HepG2 (cell line): Measurements from ENCODE around the gene FGF14. TPM values are rescaled to one million over a fixed set of nuclear protein-coding genes. Genes with fewer than 3 reads are reported as not detected.

Experiments used
- ATAC-seq: fragments of 200-7000 bp; cut with Tn5 transposase; 3 replicates; pipeline ENCODE4 v1.9.1; 2020; ENCODE audit warnings: mild to moderate bottlenecking, moderate library complexity
- BruUV-seq: library from RNA; stranded (reverse); fragments of 400-500 nt; replicated peaks from 2 replicates; lab custom pipeline; 2021; lab: Mats Ljungman, UMichigan
- CTCF ChIA-PET: fragments of 300-600 bp; formaldehyde crosslinking; extraction: SDS; loops from one replicate; lab custom pipeline; 2021; ENCODE audit warnings: low total read pairs, inconsistent platforms, low intra/inter-chr PET ratio; lab: Yijun Ruan, JAX
- POLR2A ChIA-PET: fragments of 350-600 bp; sonication (Branson Sonifier 250); formaldehyde crosslinking; loops from one replicate; lab custom pipeline; 2020; ENCODE audit warnings: antibody characterized with exemption, inconsistent platforms; lab: Yijun Ruan, JAX
- DNase-seq: peaks from one replicate; pipeline ENCODE4 v3.0.0-alpha.2; 2015; ENCODE audit warnings: low spot score
- FAIRE-seq: peaks from 3 replicates; lab custom pipeline; 2011; peaks lifted over from hg19 to GRCh38; lab: Jason Lieb, UNC
- H2AFZ ChIP-seq: one replicate; pipeline ENCODE4 v1.6.1; 2011; ENCODE audit warnings: low read length, inconsistent platforms
- H3K27ac ChIP-seq: fragments of 300-600 bp; 3 replicates; pipeline ENCODE4 v1.8.0; 2011; ENCODE audit warnings: mixed run types, mild to moderate bottlenecking, mixed read lengths, low read length, inconsistent platforms; ENCODE audit not compliant: insufficient read depth; ENCODE audit errors: extremely low read length
- H3K27me3 ChIP-seq, 2 experiments: fragments of 200-600 bp in 1 of 2; 2 replicates in 1 of 2; 3 replicates in 1 of 2; pipeline versions ENCODE4 v1.6.0 to v1.8.0; 2011; ENCODE audit warnings: low read length in 2 of 2, mild to moderate bottlenecking in 2 of 2, moderate library complexity in 2 of 2, inconsistent platforms in 1 of 2; ENCODE audit not compliant: insufficient read depth in 2 of 2, control insufficient read depth in 1 of 2
- H3K36me3 ChIP-seq, 2 experiments: fragments of 200-600 bp in 1 of 2; replicated peaks in 1 of 2; 2 replicates in 1 of 2; 3 replicates in 1 of 2; pipeline versions ENCODE4 v1.5.1 to v1.8.0; 2011; ENCODE audit warnings: low read length in 2 of 2, inconsistent platforms in 1 of 2; ENCODE audit not compliant: insufficient read depth in 2 of 2, control insufficient read depth in 1 of 2
- H3K4me1 ChIP-seq: 2 replicates; pipeline ENCODE4 v1.5.1; 2012; ENCODE audit warnings: low read length, inconsistent platforms; ENCODE audit not compliant: insufficient read depth
- H3K4me2 ChIP-seq: 2 replicates; pipeline ENCODE4 v1.6.0; 2011; ENCODE audit warnings: low read depth, low read length, inconsistent platforms
- H3K4me3 ChIP-seq, 3 experiments: fragments of 200-600 bp in 1 of 3; sonication (generic), shearing (Covaris generic) in 1 of 3; replicated peaks in 1 of 3; 2 replicates each; pipeline ENCODE4 v1.5.1; 2011 to 2016; ENCODE audit warnings: low read length in 3 of 3, inconsistent platforms in 2 of 3, low read depth in 2 of 3, mild to moderate bottlenecking in 2 of 3, control low read depth in 1 of 3, mixed read lengths in 1 of 3; ENCODE audit not compliant: insufficient read depth in 1 of 3
- H3K79me2 ChIP-seq: one replicate; pipeline ENCODE4 v1.6.1; 2011; ENCODE audit warnings: low read length, inconsistent platforms; ENCODE audit not compliant: insufficient read depth
- H3K9ac ChIP-seq: 2 replicates; pipeline ENCODE4 v1.6.0; 2011; ENCODE audit warnings: mild to moderate bottlenecking, low read depth, low read length, inconsistent platforms; ENCODE audit not compliant: insufficient read depth
- H3K9me3 ChIP-seq: 2 replicates; pipeline ENCODE4 v1.5.1; 2012; ENCODE audit warnings: mild to moderate bottlenecking, low read length
- H4K20me1 ChIP-seq: 2 replicates; pipeline ENCODE4 v1.6.0; 2011; ENCODE audit warnings: inconsistent platforms, mild to moderate bottlenecking, low read length, moderate library complexity; ENCODE audit not compliant: insufficient read depth
- IRF2 ChIP-seq: IDR thresholded peaks from 2 replicates; pipeline ENCODE4 v1.6.1; 2018; ENCODE audit warnings: missing genetic modification reagents, missing compliant biosample characterization
- KDM2A ChIP-seq: sonication (generic); formaldehyde crosslinking; IDR thresholded peaks from 2 replicates; pipeline ENCODE4 v1.4.0; 2020; ENCODE audit warnings: low read depth, missing genetic modification reagents, borderline replicate concordance
- MBD4 ChIP-seq: IDR thresholded peaks from 2 replicates; pipeline ENCODE4 v1.6.1; 2012; ENCODE audit warnings: low read length, inconsistent platforms, borderline replicate concordance
- NFIB ChIP-seq: sonication (generic); formaldehyde crosslinking; IDR thresholded peaks from 2 replicates; pipeline ENCODE4 v1.9.0; 2021; ENCODE audit warnings: missing genetic modification reagents, mild to moderate bottlenecking, borderline replicate concordance
- SP4 ChIP-seq: sonication (generic); formaldehyde crosslinking; IDR thresholded peaks from 2 replicates; pipeline ENCODE4 v1.8.1; 2023; ENCODE audit warnings: mild to moderate bottlenecking, missing genetic modification reagents
- SRSF9 ChIP-seq: fragments of 200-400 bp; formaldehyde crosslinking; IDR thresholded peaks from 2 replicates; pipeline ENCODE4 v1.6.1; 2018; ENCODE audit warnings: borderline replicate concordance, mild to moderate bottlenecking, low read depth, low read length; ENCODE audit not compliant: insufficient read depth, poor library complexity, severe bottlenecking
- ZMYM3 ChIP-seq: sonication (generic); formaldehyde crosslinking; IDR thresholded peaks from 2 replicates; pipeline ENCODE4 v1.5.1; 2020; ENCODE audit warnings: mild to moderate bottlenecking, missing genetic modification reagents
- ZNF10 ChIP-seq: sonication (generic); formaldehyde crosslinking; IDR thresholded peaks from 2 replicates; pipeline ENCODE4 v1.4.0; 2020; ENCODE audit warnings: mild to moderate bottlenecking, low read depth, missing genetic modification reagents, borderline replicate concordance
- ZNF383 ChIP-seq: sonication (generic); formaldehyde crosslinking; IDR thresholded peaks from 2 replicates; pipeline ENCODE4 v1.4.0; 2020; ENCODE audit warnings: missing genetic modification reagents, mild to moderate bottlenecking, borderline replicate concordance
- ZNF580 ChIP-seq: IDR thresholded peaks from 2 replicates; pipeline ENCODE4 v1.6.1; 2016; ENCODE audit warnings: low read depth, borderline replicate concordance
- ZNF614 ChIP-seq: IDR thresholded peaks from 2 replicates; pipeline ENCODE4 v1.6.1; 2018; ENCODE audit warnings: missing biosample characterization, missing genetic modification reagents, inconsistent platforms, borderline replicate concordance
- ZNF766 ChIP-seq: sonication (generic); formaldehyde crosslinking; IDR thresholded peaks from 2 replicates; pipeline ENCODE4 v1.5.0; 2020; ENCODE audit warnings: missing genetic modification reagents, borderline replicate concordance
- WGBS: methylation state at CpG from one replicate; pipeline ENCODE4 v1.1.6; 2017; ENCODE audit warnings: low lambda C conversion rate; 5-methylcytosine and 5-hydroxymethylcytosine counted together
- in situ Hi-C: cut with HindIII; loops from 2 replicates; pipeline ENCODE4 v1.10.0; 2017; ENCODE audit warnings: low pct_unique_long_range_greater_than_20kb; ENCODE audit not compliant: extremely low pct_ligation_motif_present
- intact Hi-C: fragments of 100-400 bp; cut with micrococcal nuclease; formaldehyde crosslinking; loops from one replicate; pipeline ENCODE4 v1.10.0; 2022; ENCODE audit not compliant: unreplicated experiment
- polyA plus RNA-seq, 8 experiments: library from polyadenylated mRNA; depleted of rRNA in 3 of 8; stranded (reverse) in 7 of 8; unstranded in 1 of 8; fragments of >200 nt; fragmentation: Illumina TruSeq in 4 of 8; extraction: Trizol in 4 of 8; gene quantifications; 2 replicates each; pipeline versions ENCODE4 v1.2.1 to v1.2.3, GENCODE V29; 2011 to 2016; ENCODE audit warnings: low read depth in 4 of 8, missing spikeins in 1 of 8, mixed read lengths in 1 of 8; ENCODE audit not compliant: insufficient read depth in 1 of 8
- total RNA-seq, 5 experiments: library from RNA; depleted of rRNA; stranded (reverse); fragments of >200 nt; fragmentation: Illumina TruSeq; extraction: Trizol; gene quantifications; 2 replicates each; pipeline ENCODE4 v1.2.3, GENCODE V29; 2016; ENCODE audit warnings: low read depth in 1 of 5
- TF ChIP-seq, protein P1 (sequence below): sonication (generic); formaldehyde crosslinking; IDR thresholded peaks from 2 replicates; pipeline ENCODE4 v1.4.0; 2020; ENCODE audit warnings: missing genetic modification reagents, borderline replicate concordance

The FGF14 gene
- total and polyA plus RNA-seq, 2 of the 13 experiments (the other 11 are each of a cell fraction or from before 2014, with no cell fraction given): not detected

- POLR2A ChIA-PET: no interaction called here
- FAIRE-seq: no peak
These were observed 368.5 kb downstream of the FGF14 start for GRCh38 chr13:102033386-102033785.

More at GRCh38 chr13:102033386-102033785, 368.5 kb downstream of the FGF14 start:
- CTCF ChIA-PET: no interaction called here
- BruUV-seq: no TSS peak
- ATAC-seq (no peak), DNase-seq (no peak)
- H3K4me1 ChIP-seq: no peaks in the 10 kb centered on the region
- in situ Hi-C loops: no loop called here
- no peak overlapping the region for H2AFZ ChIP-seq
- H3K4me3 ChIP-seq: no peak overlapping the region
- WGBS: 35% methylated on average over 7 of the region's 7 CpGs
- H4K20me1 ChIP-seq: no peaks in the 10 kb centered on the region
- intact Hi-C loops: no loop called here
- H3K27me3 ChIP-seq: no peaks in the 10 kb centered on the region
- no peaks in the 10 kb centered on the region for H3K36me3 ChIP-seq
- TF ChIP-seq ZNF383 (CRISPR knock-in tag): no peak
- TF ChIP-seq IRF2 (CRISPR knock-in tag): no peak
- TF ChIP-seq KDM2A: no peak
- TF ChIP-seq ZNF614 (CRISPR knock-in tag): no peak
- no peak for TF ChIP-seq ZMYM3 (CRISPR knock-in tag)
- TF ChIP-seq SP4: no peak
- TF ChIP-seq ZNF766 (CRISPR knock-in tag): no peak
- no peak for TF ChIP-seq ZNF580 (CRISPR knock-in tag)
- TF ChIP-seq ZNF10 (CRISPR knock-in tag): no peak
- TF ChIP-seq SRSF9: no peak
- TF ChIP-seq NFIB (CRISPR knock-in tag): no peak
- TF ChIP-seq, protein P1, sequence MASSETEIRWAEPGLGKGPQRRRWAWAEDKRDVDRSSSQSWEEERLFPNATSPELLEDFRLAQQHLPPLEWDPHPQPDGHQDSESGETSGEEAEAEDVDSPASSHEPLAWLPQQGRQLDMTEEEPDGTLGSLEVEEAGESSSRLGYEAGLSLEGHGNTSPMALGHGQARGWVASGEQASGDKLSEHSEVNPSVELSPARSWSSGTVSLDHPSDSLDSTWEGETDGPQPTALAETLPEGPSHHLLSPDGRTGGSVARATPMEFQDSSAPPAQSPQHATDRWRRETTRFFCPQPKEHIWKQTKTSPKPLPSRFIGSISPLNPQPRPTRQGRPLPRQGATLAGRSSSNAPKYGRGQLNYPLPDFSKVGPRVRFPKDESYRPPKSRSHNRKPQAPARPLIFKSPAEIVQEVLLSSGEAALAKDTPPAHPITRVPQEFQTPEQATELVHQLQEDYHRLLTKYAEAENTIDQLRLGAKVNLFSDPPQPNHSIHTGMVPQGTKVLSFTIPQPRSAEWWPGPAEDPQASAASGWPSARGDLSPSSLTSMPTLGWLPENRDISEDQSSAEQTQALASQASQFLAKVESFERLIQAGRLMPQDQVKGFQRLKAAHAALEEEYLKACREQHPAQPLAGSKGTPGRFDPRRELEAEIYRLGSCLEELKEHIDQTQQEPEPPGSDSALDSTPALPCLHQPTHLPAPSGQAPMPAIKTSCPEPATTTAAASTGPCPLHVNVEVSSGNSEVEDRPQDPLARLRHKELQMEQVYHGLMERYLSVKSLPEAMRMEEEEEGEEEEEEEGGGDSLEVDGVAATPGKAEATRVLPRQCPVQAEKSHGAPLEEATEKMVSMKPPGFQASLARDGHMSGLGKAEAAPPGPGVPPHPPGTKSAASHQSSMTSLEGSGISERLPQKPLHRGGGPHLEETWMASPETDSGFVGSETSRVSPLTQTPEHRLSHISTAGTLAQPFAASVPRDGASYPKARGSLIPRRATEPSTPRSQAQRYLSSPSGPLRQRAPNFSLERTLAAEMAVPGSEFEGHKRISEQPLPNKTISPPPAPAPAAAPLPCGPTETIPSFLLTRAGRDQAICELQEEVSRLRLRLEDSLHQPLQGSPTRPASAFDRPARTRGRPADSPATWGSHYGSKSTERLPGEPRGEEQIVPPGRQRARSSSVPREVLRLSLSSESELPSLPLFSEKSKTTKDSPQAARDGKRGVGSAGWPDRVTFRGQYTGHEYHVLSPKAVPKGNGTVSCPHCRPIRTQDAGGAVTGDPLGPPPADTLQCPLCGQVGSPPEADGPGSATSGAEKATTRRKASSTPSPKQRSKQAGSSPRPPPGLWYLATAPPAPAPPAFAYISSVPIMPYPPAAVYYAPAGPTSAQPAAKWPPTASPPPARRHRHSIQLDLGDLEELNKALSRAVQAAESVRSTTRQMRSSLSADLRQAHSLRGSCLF (CRISPR knock-in tag): no peak
- TF ChIP-seq MBD4: no peak
- TF ChIP-seq, all 625 proteins: peak for 0
- no peaks in the 10 kb centered on the region for H3K79me2 ChIP-seq
- no peaks in the 10 kb centered on the region for H3K9me3 ChIP-seq
- no peak overlapping the region for H3K9ac ChIP-seq
- no peak overlapping the region for H3K27ac ChIP-seq
- no peak overlapping the region for H3K4me2 ChIP-seq
